ENCODE data around the gene FDX1. TPM values are rescaled to one million over a fixed set of nuclear protein-coding genes. Genes with fewer than 3 reads are reported as not detected.

Gene FDX1
- polyA plus RNA-seq, 2 of the 4 experiments (the other 2 are of a cell fraction) = 13.3 to 15.0 TPM

- ChIA-PET POLR2A (no interaction called here), CTCF (interaction anchor here (0.6 kb wide), 1 partner anchor 724 kb away, joined by 3 read pairs; no protein-coding TSS in a partner anchor)
- no peak for ATAC-seq
- DNase-seq (ENCODE audit: low read depth in 1 of 2, low spot score in 1 of 2) = no peak
- Histone ChIP-seq H3K4me1 (no peaks in the 10 kb centered on the region), H3K4me3 (no peak overlapping the region), H3K27ac (no peak overlapping the region), H3K9me3 (0 out of 3 replicates have a peak, but pooled peaks cover 3% of the 10 kb centered on the region), H3K4me2 (no peak overlapping the region)
- 32% methylated on average over 9 of the region's 9 CpGs for WGBS (ENCODE audit: missing lambda C conversion rate)
- no peak for TF ChIP-seq ZNF302 (CRISPR knock-in tag; IDR thresholded peaks at IDR 0.05)
- no peak for TF ChIP-seq POLR2A (IDR thresholded peaks at IDR 0.05; ENCODE audit: low read length)
- no peak for TF ChIP-seq FOXS1 (CRISPR knock-in tag; IDR thresholded peaks at IDR 0.05)
- no peak for TF ChIP-seq POLR2AphosphoS2 (conservative IDR thresholded peaks at IDR 0.05; ENCODE audit: low read length)
- no peak for TF ChIP-seq NR3C1 (IDR thresholded peaks at IDR 0.05)
- no peak for TF ChIP-seq HEYL (CRISPR knock-in tag; IDR thresholded peaks at IDR 0.05)
- TF ChIP-seq JUNB (IDR thresholded peaks at IDR 0.05) = no peak
- no peak for TF ChIP-seq EHF (CRISPR knock-in tag; IDR thresholded peaks at IDR 0.05)
- TF ChIP-seq HES2 (IDR thresholded peaks at IDR 0.05) = no peak
- no peak for TF ChIP-seq MAX (IDR thresholded peaks at IDR 0.05)
- no peak for TF ChIP-seq HOXB5 (CRISPR knock-in tag; IDR thresholded peaks at IDR 0.05)
- TF ChIP-seq MAFK (IDR thresholded peaks at IDR 0.05; ENCODE audit: partially characterized antibody) = no peak
- FAIRE-seq = no peak
Observed at GRCh38 chr11:110505528-110506284, 76.0 kb downstream of the FDX1 start.

- Histone ChIP-seq H3K27ac (no peak overlapping the region), H3K4me3 (no peak overlapping the region), H3K4me1 (no peaks in the 10 kb centered on the region), H3K9me3 (no peaks in the 10 kb centered on the region), H3K4me2 (no peak overlapping the region)
- FAIRE-seq = no peak
- TF ChIP-seq PBX3 (IDR thresholded peaks at IDR 0.05) = no peak
- no peak for TF ChIP-seq MAFK (IDR thresholded peaks at IDR 0.05; ENCODE audit: partially characterized antibody)
- TF ChIP-seq KDM1A (IDR thresholded peaks at IDR 0.05; ENCODE audit: low read depth) = no peak
- TF ChIP-seq HMGXB4 (CRISPR knock-in tag; IDR thresholded peaks at IDR 0.05; ENCODE audit: borderline replicate concordance) = no peak
- no peak for TF ChIP-seq ATOH8 (CRISPR knock-in tag; IDR thresholded peaks at IDR 0.05; ENCODE audit: low read depth)
- POLR2A ChIA-PET = no interaction called here
- no peak for ATAC-seq
- CTCF ChIA-PET = no interaction called here
- no peak for DNase-seq (ENCODE audit: low read depth in 1 of 2, low spot score in 1 of 2)
- 35% methylated on average over 4 of the region's 5 CpGs for WGBS (ENCODE audit: missing lambda C conversion rate)
Observed at GRCh38 chr11:110507328-110507727, 77.6 kb downstream of the FDX1 start.

GRCh38 chr11:110508786-110509185, 79.0 kb downstream of the FDX1 start:
- ATAC-seq (no peak), DNase-seq (ENCODE audit: low read depth in 1 of 2, low spot score in 1 of 2) (no peak), FAIRE-seq (no peak)
- no peak for TF ChIP-seq POLR2AphosphoS2 (conservative IDR thresholded peaks at IDR 0.05; ENCODE audit: low read length)
- TF ChIP-seq HOXB5 (CRISPR knock-in tag; IDR thresholded peaks at IDR 0.05) = no peak
- no peak for TF ChIP-seq NPAS2 (CRISPR knock-in tag; IDR thresholded peaks at IDR 0.05; ENCODE audit: borderline replicate concordance)
- ChIA-PET POLR2A (no interaction called here), CTCF (no interaction called here)
- Histone ChIP-seq H3K27ac (no peak overlapping the region), H3K4me2 (no peak overlapping the region), H3K4me1 (no peaks in the 10 kb centered on the region), H3K4me3 (no peak overlapping the region), H3K9me3 (no peaks in the 10 kb centered on the region)
- WGBS (ENCODE audit: missing lambda C conversion rate) = 24% methylated on average over 1 of the region's 1 CpG

All from A549 (cell line).